ENCODE measurements around the gene CCDC102A.
A peak's percentile ranks its signal among the peaks of the same experiment; 100 is the strongest.

The CCDC102A gene

DNA sequence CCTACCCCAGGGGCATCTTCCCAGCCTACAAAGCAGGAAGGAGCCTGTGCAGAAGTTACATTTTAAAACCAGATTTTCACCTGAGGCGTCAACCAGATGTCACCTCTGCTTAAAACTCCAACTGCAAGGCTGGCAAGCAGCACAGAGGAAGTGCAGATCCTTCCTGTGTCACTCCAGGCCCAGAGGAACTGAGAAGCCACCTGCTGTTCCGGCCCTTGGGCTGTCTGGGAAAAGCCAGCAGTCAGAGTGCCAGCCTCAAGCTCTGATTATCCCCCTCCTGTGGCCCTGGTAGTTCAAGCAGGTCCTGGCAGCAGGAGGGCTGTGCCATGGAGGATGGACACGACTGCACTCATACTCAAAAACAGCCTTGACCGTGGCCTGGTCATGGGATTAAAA is 63.7 kb downstream of the CCDC102A start:
- DNase-seq: no peak
- no peaks in the 10 kb centered on the region for H3K9me3 ChIP-seq (ENCODE audit: control insufficient read depth, low read length)
- no peaks in the 10 kb centered on the region for H3K27me3 ChIP-seq (replicated peaks; ENCODE audit: control insufficient read depth, insufficient read depth, low read length, poor library complexity, severe bottlenecking)
- H3K4me1 ChIP-seq (ENCODE audit: control insufficient read depth, insufficient read depth, low read length, poor library complexity, severe bottlenecking): peaks cover 10% of the 10 kb centered on the region
- H3K27ac ChIP-seq (ENCODE audit: insufficient read depth, low read length, poor library complexity, severe bottlenecking): no peak overlapping the region
- H3K36me3 ChIP-seq (ENCODE audit: control insufficient read depth, insufficient read depth, low read length): peaks cover 50% of the 10 kb centered on the region
- H3K4me3 ChIP-seq (ENCODE audit: insufficient read depth, low read depth, low read length, poor library complexity, severe bottlenecking): no peak overlapping the region

- H3K27ac ChIP-seq (ENCODE audit: insufficient read depth, low read length, poor library complexity, severe bottlenecking): no peak overlapping the region
- H3K36me3 ChIP-seq (ENCODE audit: control insufficient read depth, insufficient read depth, low read length): peaks cover 55% of the 10 kb centered on the region
- no peaks in the 10 kb centered on the region for H3K9me3 ChIP-seq (ENCODE audit: control insufficient read depth, low read length)
- no peak overlapping the region for H3K4me3 ChIP-seq (ENCODE audit: insufficient read depth, low read depth, low read length, poor library complexity, severe bottlenecking)
- peaks cover 10% of the 10 kb centered on the region for H3K4me1 ChIP-seq (ENCODE audit: control insufficient read depth, insufficient read depth, low read length, poor library complexity, severe bottlenecking)
- no peaks in the 10 kb centered on the region for H3K27me3 ChIP-seq (replicated peaks; ENCODE audit: control insufficient read depth, insufficient read depth, low read length, poor library complexity, severe bottlenecking)
- no peak for DNase-seq
Measured at GRCh38 chr16:57471852-57472664, 64.3 kb downstream of the CCDC102A start.

DNA sequence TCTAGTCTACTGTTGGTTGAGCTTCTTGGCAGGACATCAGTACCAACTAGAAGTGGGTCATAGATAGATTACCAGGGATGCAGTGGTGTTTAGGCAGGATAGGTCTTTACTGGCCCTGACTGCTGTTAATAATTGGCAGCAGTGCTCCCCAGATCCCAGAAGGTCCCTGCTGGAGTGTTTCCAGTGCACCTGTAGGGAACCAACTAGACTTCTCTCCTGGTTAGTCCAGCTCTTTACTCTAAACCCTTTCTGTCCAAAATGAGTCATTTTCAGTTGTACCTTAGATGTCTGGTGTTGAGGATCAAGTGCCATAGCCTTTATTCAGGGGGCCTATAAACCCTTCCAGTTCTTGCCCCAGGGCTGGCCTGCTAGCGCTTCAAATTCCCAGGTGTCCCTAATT is 65.2 kb downstream of the CCDC102A start:
- Histone ChIP-seq H3K4me3 (ENCODE audit: insufficient read depth, low read depth, low read length, poor library complexity, severe bottlenecking) (no peak overlapping the region), H3K27ac (ENCODE audit: insufficient read depth, low read length, poor library complexity, severe bottlenecking) (no peak overlapping the region), H3K9me3 (ENCODE audit: control insufficient read depth, low read length) (no peaks in the 10 kb centered on the region), H3K27me3 (replicated peaks; ENCODE audit: control insufficient read depth, insufficient read depth, low read length, poor library complexity, severe bottlenecking) (no peaks in the 10 kb centered on the region), H3K36me3 (ENCODE audit: control insufficient read depth, insufficient read depth, low read length) (peaks cover 60% of the 10 kb centered on the region), H3K4me1 (ENCODE audit: control insufficient read depth, insufficient read depth, low read length, poor library complexity, severe bottlenecking) (peaks cover 6% of the 10 kb centered on the region)
- no peak for DNase-seq

DNA sequence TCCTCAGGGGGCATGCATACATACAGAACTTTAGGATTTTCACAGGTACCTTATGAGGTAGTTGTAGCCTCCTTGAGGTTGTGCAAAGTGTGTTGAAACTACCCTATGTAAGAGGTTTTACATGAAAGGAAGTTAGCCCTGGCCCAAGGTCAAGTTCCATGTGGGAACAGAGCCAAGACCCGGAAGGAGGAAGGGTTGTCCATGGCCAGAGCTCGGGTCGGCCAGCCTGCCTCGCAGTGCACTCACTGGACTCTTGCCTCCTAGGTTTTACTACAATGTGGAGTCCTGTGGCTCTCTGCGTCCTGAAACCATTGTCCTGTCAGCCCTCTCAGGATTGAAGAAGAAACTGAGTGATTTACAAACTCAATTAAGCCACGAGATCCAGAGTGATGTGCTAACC is 65.7 kb downstream of the CCDC102A start:
- Histone ChIP-seq H3K27ac (ENCODE audit: insufficient read depth, low read length, poor library complexity, severe bottlenecking) (no peak overlapping the region), H3K9me3 (ENCODE audit: control insufficient read depth, low read length) (no peaks in the 10 kb centered on the region), H3K4me3 (ENCODE audit: insufficient read depth, low read depth, low read length, poor library complexity, severe bottlenecking) (no peak overlapping the region), H3K4me1 (ENCODE audit: control insufficient read depth, insufficient read depth, low read length, poor library complexity, severe bottlenecking) (peaks cover 1% of the 10 kb centered on the region), H3K36me3 (ENCODE audit: control insufficient read depth, insufficient read depth, low read length) (peaks cover 65% of the 10 kb centered on the region), H3K27me3 (replicated peaks; ENCODE audit: control insufficient read depth, insufficient read depth, low read length, poor library complexity, severe bottlenecking) (no peaks in the 10 kb centered on the region)
- no peak for DNase-seq

- DNase-seq: no peak
- no peak overlapping the region for H3K4me3 ChIP-seq (ENCODE audit: insufficient read depth, low read depth, low read length, poor library complexity, severe bottlenecking)
- H3K9me3 ChIP-seq (ENCODE audit: control insufficient read depth, low read length): no peaks in the 10 kb centered on the region
- H3K27ac ChIP-seq (ENCODE audit: insufficient read depth, low read length, poor library complexity, severe bottlenecking): no peak overlapping the region
- peaks cover 72% of the 10 kb centered on the region for H3K36me3 ChIP-seq (ENCODE audit: control insufficient read depth, insufficient read depth, low read length)
- no peaks in the 10 kb centered on the region for H3K27me3 ChIP-seq (replicated peaks; ENCODE audit: control insufficient read depth, insufficient read depth, low read length, poor library complexity, severe bottlenecking)
- H3K4me1 ChIP-seq (ENCODE audit: control insufficient read depth, insufficient read depth, low read length, poor library complexity, severe bottlenecking): peaks cover under 1% of the 10 kb centered on the region
Measured at GRCh38 chr16:57469917-57470470, 66.4 kb downstream of the CCDC102A start.

DNA sequence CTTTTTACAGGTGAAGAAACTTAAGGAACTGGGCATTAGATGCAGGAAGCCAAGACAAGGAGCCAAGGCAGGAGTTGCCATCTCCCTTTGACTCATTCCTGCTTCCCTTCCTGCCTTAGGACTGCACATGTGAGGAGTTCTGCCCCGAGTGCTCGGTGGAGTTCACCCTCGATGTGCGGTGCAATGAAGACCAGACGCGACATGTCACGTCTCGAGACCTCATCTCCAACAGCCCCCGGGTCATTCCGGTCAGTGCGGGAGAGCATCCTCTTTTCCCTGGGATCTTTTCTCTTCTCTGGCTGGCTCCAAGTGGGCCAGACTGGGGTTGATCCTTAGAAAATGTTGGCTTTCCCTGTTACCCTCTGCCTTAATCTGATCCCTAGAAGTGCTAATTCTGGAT is 67.3 kb downstream of the CCDC102A start:
- no peaks in the 10 kb centered on the region for H3K27me3 ChIP-seq (replicated peaks; ENCODE audit: control insufficient read depth, insufficient read depth, low read length, poor library complexity, severe bottlenecking)
- DNase-seq: no peak
- no peak overlapping the region for H3K4me3 ChIP-seq (ENCODE audit: insufficient read depth, low read depth, low read length, poor library complexity, severe bottlenecking)
- peaks cover 3% of the 10 kb centered on the region for H3K4me1 ChIP-seq (ENCODE audit: control insufficient read depth, insufficient read depth, low read length, poor library complexity, severe bottlenecking)
- peaks cover 79% of the 10 kb centered on the region for H3K36me3 ChIP-seq (ENCODE audit: control insufficient read depth, insufficient read depth, low read length)
- H3K27ac ChIP-seq (ENCODE audit: insufficient read depth, low read length, poor library complexity, severe bottlenecking): no peak overlapping the region
- no peaks in the 10 kb centered on the region for H3K9me3 ChIP-seq (ENCODE audit: control insufficient read depth, low read length)

- Histone ChIP-seq H3K4me1 (ENCODE audit: control insufficient read depth, insufficient read depth, low read length, poor library complexity, severe bottlenecking) (peaks cover 7% of the 10 kb centered on the region), H3K36me3 (ENCODE audit: control insufficient read depth, insufficient read depth, low read length) (peaks cover 80% of the 10 kb centered on the region)
Measured at GRCh38 chr16:57468346-57468745, 68.0 kb downstream of the CCDC102A start.

GRCh38 chr16:57464523-57464922 is 71.8 kb downstream of the CCDC102A start:
- DNase-seq: no peak
- peaks cover 12% of the 10 kb centered on the region for H3K4me1 ChIP-seq (ENCODE audit: control insufficient read depth, insufficient read depth, low read length, poor library complexity, severe bottlenecking)
- no peak overlapping the region for H3K4me3 ChIP-seq (ENCODE audit: insufficient read depth, low read depth, low read length, poor library complexity, severe bottlenecking)
- H3K27ac ChIP-seq (ENCODE audit: insufficient read depth, low read length, poor library complexity, severe bottlenecking): no peak overlapping the region
- peaks cover 53% of the 10 kb centered on the region for H3K36me3 ChIP-seq (ENCODE audit: control insufficient read depth, insufficient read depth, low read length)
- no peaks in the 10 kb centered on the region for H3K9me3 ChIP-seq (ENCODE audit: control insufficient read depth, low read length)
- no peaks in the 10 kb centered on the region for H3K27me3 ChIP-seq (replicated peaks; ENCODE audit: control insufficient read depth, insufficient read depth, low read length, poor library complexity, severe bottlenecking)

More at GRCh38 chr16:57468346-57468745, 68.0 kb downstream of the CCDC102A start:
- Histone ChIP-seq H3K9me3 (ENCODE audit: control insufficient read depth, low read length) (no peaks in the 10 kb centered on the region), H3K27ac (ENCODE audit: insufficient read depth, low read length, poor library complexity, severe bottlenecking) (no peak overlapping the region), H3K4me3 (ENCODE audit: insufficient read depth, low read depth, low read length, poor library complexity, severe bottlenecking) (no peak overlapping the region), H3K27me3 (replicated peaks; ENCODE audit: control insufficient read depth, insufficient read depth, low read length, poor library complexity, severe bottlenecking) (no peaks in the 10 kb centered on the region)
- no peak for DNase-seq

DNA sequence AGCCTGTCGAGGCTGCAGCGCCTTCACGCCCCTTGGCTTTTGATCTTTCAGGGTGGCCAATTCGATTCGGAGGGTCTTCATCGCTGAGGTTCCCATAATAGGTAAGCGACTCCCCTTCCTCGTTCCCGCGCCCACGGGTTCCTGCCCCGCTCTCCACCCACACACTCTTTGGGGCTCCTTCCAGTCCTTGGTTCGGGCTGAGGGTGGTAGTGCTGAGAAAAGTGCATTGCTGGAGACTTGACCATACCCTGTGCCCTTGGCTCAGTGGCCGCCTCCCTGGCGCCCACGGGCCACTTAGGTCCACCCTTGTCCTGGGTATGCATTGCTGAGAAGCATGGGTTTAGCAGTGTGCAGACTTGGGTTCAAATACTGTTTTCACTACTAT is 73.4 kb downstream of the CCDC102A start:
- Histone ChIP-seq H3K4me3 (ENCODE audit: insufficient read depth, low read depth, low read length, poor library complexity, severe bottlenecking) (peak overlapping the region; percentile 68), H3K4me1 (ENCODE audit: control insufficient read depth, insufficient read depth, low read length, poor library complexity, severe bottlenecking) (peaks cover 12% of the 10 kb centered on the region), H3K27me3 (replicated peaks; ENCODE audit: control insufficient read depth, insufficient read depth, low read length, poor library complexity, severe bottlenecking) (no peaks in the 10 kb centered on the region), H3K36me3 (ENCODE audit: control insufficient read depth, insufficient read depth, low read length) (peaks cover 51% of the 10 kb centered on the region), H3K27ac (ENCODE audit: insufficient read depth, low read length, poor library complexity, severe bottlenecking) (peak overlapping the region; percentile 68), H3K9me3 (ENCODE audit: control insufficient read depth, low read length) (no peaks in the 10 kb centered on the region)
- DNase-seq: no peak

- peak; percentile 81 to 85 (median 83) for DNase-seq
- H3K36me3 ChIP-seq (ENCODE audit: control insufficient read depth, insufficient read depth, low read length): peaks cover 51% of the 10 kb centered on the region
- no peaks in the 10 kb centered on the region for H3K27me3 ChIP-seq (replicated peaks; ENCODE audit: control insufficient read depth, insufficient read depth, low read length, poor library complexity, severe bottlenecking)
- peak within 1 kb of the TSS; percentile 68 for H3K27ac ChIP-seq (ENCODE audit: insufficient read depth, low read length, poor library complexity, severe bottlenecking)
- no peaks in the 10 kb centered on the region for H3K9me3 ChIP-seq (ENCODE audit: control insufficient read depth, low read length)
- peaks cover 12% of the 10 kb centered on the region for H3K4me1 ChIP-seq (ENCODE audit: control insufficient read depth, insufficient read depth, low read length, poor library complexity, severe bottlenecking)
- H3K4me3 ChIP-seq (ENCODE audit: insufficient read depth, low read depth, low read length, poor library complexity, severe bottlenecking): peak within 1 kb of the TSS; percentile 68
Measured at GRCh38 chr16:57462209-57462977, 74.0 kb downstream of the CCDC102A start, which contains the start of gene POLR2C. TSS of gene POLR2C (plus strand) at chr16:57462679. CDS start at chr16:57462725, 46 bp downstream.

Data from effector memory CD4-positive, alpha-beta T cell (primary cell).